HG03097 (cell line): ENCODE results near the gene MZB1.
"Not testable (repeated sequence)": the region's sequence is repeated elsewhere in the genome, so short reads cannot be mapped to it uniquely, and the experiment has no call there.

Source experiments
- ATAC-seq: cut with Tn5 transposase; IDR thresholded peaks from one replicate; pipeline ENCODE4 v1.9.1; 2021; ENCODE audit not compliant: unreplicated experiment, low FRiP score

MZB1 gene

GRCh38 chr5:139410993-139411828 is 21.5 kb upstream of the MZB1 start:
- ATAC-seq: no peak

DNA sequence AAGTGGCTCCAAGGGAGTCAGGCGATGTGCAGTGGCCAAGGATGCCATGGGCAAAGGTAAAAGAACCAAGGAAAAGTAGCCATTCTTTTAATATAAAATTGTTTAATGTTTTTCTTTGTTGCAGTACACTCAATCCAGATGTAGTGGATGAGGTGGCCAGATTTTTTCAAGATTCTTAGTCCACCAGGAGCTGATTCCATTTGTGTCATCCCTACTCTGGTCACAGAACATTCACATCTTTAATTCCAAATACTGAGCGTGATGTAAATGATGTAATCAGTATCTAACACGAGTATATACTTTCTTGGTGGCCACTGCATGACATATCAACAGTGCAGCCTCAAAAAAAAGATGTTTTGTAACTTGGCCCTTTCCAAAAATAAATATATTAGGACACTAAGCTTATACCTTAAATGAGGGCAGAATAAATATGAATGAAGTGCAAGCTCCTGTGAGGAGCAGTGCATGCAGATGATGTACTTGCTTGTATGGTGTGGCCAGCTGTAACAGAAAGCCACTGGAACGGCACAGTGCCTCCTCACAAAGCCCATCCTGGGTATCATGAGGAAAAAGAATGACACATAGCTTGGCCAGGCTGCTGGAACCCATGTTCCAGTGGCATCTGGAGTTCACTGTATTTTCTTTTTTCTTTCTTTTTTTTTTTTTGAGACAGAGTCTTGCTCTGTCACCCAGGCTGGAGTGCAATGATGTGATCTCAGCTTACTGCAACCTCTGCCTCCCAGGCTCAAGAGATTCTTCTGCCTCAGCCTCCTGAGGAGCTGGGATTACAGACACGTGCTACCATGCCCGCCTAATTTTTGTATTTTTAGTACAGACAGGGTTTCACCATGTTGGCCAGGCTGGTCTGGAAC is 20.6 kb upstream of the MZB1 start:
- no peak for ATAC-seq

- not testable (repeated sequence) for ATAC-seq
Measured at GRCh38 chr5:139409116-139409515, 19.4 kb upstream of the MZB1 start.

GRCh38 chr5:139408191-139408590 is 18.5 kb upstream of the MZB1 start:
- no peak for ATAC-seq

DNA sequence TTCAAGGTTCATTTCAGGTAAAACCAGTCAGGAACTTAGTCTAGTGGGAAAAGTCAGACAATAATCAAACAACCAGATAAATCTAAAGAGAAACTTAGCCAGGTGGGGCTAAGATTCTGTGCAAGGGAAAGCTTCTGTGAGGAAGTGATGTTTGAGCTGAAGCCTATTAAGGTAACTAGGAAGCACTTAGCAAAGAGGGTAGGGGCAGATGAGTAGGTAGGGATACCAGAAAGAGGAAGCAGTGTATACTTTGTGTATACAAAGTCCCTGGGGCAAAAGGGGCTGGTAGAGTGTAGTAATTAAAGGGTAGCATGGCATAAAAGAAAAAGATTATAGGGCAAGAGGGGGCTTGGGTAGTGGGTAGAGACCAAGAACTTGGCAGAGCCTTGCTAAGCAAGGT is 17.8 kb upstream of the MZB1 start:
- no peak for ATAC-seq

DNA sequence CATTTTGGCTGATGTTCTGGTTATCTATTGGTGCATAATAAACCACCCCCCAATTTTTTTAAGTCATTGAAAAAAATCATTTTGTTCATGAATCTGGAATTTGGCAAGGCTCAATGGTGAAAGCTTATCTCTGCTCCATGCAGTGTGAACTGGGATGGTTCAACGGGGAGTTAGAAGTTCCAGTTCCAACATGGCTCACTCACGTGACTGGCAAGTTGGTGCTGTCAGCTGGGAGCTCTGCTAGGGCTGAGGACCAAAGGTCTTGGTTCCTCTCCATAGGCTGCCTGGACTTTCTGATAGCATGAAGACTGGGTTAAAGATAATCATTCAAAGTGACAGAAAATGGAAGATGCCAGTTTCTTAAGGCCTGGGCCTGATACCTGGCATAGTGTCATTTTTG is 17.2 kb upstream of the MZB1 start:
- ATAC-seq: no peak

GRCh38 chr5:139404484-139404840 is 14.7 kb upstream of the MZB1 start:
- no peak for ATAC-seq

GRCh38 chr5:139403787-139404483 is 14.2 kb upstream of the MZB1 start, which contains the start of gene SPATA24:
Gene SPATA24 (minus strand): TSS chr5:139404089. CDS start chr5:139404060, 29 bp downstream.
- ATAC-seq: peak; percentile 73

GRCh38 chr5:139403418-139403786 is 13.7 kb upstream of the MZB1 start:
- ATAC-seq: no peak

DNA sequence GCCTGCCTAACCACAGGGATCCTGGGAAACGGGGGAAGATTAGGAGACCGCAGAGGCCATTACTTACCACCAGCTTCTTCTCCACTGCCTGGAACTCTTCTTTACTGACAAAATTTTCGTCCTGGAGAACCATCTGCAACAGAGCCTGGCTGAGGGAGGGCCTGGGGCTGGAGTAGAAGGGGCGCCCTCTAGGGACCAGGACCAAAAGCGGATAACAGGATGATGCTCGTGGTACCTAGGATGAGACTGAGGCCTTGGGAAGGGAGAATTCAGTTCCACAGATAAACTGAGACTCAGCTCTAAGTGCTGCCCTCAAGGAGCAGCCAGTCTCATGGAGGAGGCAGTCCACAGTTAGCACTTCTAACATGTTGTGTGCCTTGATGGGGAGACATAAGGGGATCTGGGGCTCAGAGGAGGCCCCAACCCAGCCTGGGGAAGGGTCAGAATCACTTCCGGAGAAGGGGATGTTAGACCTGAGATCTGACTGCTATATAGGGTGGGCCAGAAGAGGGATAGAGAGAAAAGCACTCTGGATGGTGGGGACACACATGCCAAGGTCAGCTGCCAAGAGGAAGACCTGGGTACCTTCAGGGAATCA is 12.9 kb upstream of the MZB1 start:
- ATAC-seq: no peak

- no peak for ATAC-seq
Measured at GRCh38 chr5:139401546-139401945, 11.8 kb upstream of the MZB1 start.

DNA sequence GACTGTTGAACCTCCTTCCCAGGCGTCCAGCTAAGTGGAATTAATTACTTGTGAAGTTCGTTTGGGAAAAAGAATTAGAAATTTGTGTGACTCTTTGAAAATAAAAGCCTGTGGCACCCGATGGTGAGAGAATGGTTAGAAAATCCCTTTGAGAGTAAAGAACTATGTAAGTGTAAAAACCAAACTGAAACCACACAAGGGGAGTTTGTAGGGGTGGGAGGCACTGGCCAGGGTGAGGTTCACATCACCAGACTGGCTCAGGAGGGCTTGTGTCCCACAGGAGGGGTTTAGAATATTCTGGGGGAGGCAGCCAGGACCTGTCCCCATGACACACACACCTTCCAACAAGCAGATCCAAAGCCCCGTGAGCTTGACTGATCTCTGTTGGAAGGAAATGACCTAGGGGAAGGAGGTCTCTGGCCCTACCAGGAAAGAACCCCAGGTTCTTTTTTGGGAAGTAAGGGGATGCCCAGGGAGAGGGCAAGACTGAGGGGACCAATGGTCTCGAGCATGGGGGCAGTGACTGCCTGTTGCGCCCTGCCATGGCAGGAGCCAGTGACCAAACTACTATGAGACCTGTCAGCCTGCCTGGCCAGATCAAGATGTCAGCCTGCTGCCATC is 9.9 kb upstream of the MZB1 start:
- ATAC-seq: no peak

- ATAC-seq: no peak
Measured at GRCh38 chr5:139397921-139398320, 8.2 kb upstream of the MZB1 start.

GRCh38 chr5:139396691-139397090 is 7.0 kb upstream of the MZB1 start:
- no peak for ATAC-seq

GRCh38 chr5:139395844-139396640 is 6.3 kb upstream of the MZB1 start:
- ATAC-seq: no peak

- no peak for ATAC-seq
Measured at GRCh38 chr5:139394654-139395566, 5.2 kb upstream of the MZB1 start, which contains the start of gene PROB1. Gene PROB1 (minus strand): TSS chr5:139395104. CDS start chr5:139395081, 23 bp downstream.

GRCh38 chr5:139394123-139394653 is 4.5 kb upstream of the MZB1 start:
- no peak for ATAC-seq

DNA sequence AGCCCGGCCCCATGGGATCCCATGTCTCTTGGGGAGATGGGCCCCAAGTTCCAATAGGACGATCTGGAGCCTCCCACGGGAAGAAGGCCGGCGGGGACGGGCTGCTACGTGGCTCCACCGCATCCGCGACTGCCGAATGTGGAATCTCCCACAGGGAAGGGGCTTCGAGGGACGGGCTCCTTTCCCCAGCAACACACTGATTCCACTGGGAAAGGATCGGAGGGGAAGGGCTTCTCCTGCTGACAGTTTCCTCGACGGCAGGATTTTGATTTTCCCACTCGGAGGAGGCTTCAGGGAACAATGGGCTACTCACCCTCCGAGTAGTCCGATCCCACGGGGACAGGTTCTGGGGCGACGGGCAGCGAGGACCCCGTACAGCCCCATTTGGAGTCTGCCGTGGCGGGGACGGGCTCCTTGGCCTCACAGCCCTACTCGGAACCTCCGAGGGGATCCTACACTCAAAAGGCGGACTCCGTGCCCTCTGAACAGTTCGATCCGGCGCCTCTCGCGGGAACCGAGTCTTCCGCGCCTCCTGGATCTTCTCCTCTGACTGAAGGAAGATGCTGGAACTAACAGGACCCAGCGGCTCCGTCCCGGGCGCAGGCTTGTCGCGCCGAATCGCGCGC is 3.9 kb upstream of the MZB1 start:
- ATAC-seq: no peak
